ENCODE measurements around the gene GUCY2C. TPM values are rescaled to one million over a fixed set of nuclear protein-coding genes. Genes with fewer than 3 reads are reported as not detected.

Gene GUCY2C
- polyA plus RNA-seq, 3 donors: 0.04 to 0.14 (median 0.10) TPM

- Mint-ChIP-seq H3K27ac (peak overlapping the region; percentile 78 to 94 (median 87)), H3K36me3 (peaks cover 4 to 7% of the 10 kb centered on the region in 2 donors), H3K9me3 (peaks cover 0 to under 1% (median 0%) of the 10 kb centered on the region in 7 donors), H3K4me1 (peaks cover 70% of the 10 kb centered on the region), H3K4me3 (no peak overlapping the region), H3K27me3 (ENCODE audit: low read depth in 3 of 3) (peaks cover 0 to 1% (median 0%) of the 10 kb centered on the region in 3 donors)
- TF ChIP-seq, protein P1, sequence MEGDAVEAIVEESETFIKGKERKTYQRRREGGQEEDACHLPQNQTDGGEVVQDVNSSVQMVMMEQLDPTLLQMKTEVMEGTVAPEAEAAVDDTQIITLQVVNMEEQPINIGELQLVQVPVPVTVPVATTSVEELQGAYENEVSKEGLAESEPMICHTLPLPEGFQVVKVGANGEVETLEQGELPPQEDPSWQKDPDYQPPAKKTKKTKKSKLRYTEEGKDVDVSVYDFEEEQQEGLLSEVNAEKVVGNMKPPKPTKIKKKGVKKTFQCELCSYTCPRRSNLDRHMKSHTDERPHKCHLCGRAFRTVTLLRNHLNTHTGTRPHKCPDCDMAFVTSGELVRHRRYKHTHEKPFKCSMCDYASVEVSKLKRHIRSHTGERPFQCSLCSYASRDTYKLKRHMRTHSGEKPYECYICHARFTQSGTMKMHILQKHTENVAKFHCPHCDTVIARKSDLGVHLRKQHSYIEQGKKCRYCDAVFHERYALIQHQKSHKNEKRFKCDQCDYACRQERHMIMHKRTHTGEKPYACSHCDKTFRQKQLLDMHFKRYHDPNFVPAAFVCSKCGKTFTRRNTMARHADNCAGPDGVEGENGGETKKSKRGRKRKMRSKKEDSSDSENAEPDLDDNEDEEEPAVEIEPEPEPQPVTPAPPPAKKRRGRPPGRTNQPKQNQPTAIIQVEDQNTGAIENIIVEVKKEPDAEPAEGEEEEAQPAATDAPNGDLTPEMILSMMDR (IDR thresholded peaks at IDR 0.05): no peak
- H3K4me3 ChIP-seq (replicated peaks in 1 of 3; ENCODE audit: low read depth in 2 of 3, low read length in 3 of 3): peak overlapping the region in 1 of 3 experiments; percentile 26
- H3K4me1 ChIP-seq (ENCODE audit: control insufficient read depth in 1 of 2, insufficient read depth in 2 of 2, low read length in 2 of 2): peaks cover 73 to 76% of the 10 kb centered on the region in 2 donors
- 44% methylated on average over 5 of the region's 8 CpGs for WGBS (ENCODE audit: insufficient coverage)
- no peaks in the 10 kb centered on the region for H4K20me1 ChIP-seq (ENCODE audit: insufficient read depth, low read length)
- peak overlapping the region; percentile 24 for H3K4me2 ChIP-seq (replicated peaks; ENCODE audit: extremely low read depth, low read length, poor library complexity, severe bottlenecking)
- no peak for DNase-seq
- peaks cover 12% of the 10 kb centered on the region for H3K79me2 ChIP-seq (ENCODE audit: insufficient read depth, low read length)
- no peaks in the 10 kb centered on the region for H3K36me3 ChIP-seq (replicated peaks in 1 of 2; ENCODE audit: control insufficient read depth in 1 of 2, insufficient read depth in 2 of 2, low read length in 2 of 2)
- intact Hi-C loops (cut with micrococcal nuclease): no loop called here
- no peak overlapping the region for H3K9ac ChIP-seq (ENCODE audit: insufficient read depth, low read length, poor library complexity, severe bottlenecking)
- peak overlapping the region; percentile 33 to 76 for H3K27ac ChIP-seq (ENCODE audit: low read depth in 1 of 2, low read length in 2 of 2)
- no peak overlapping the region for H2AFZ ChIP-seq (ENCODE audit: insufficient read depth, low read depth, low read length, poor library complexity, severe bottlenecking)
- no peaks in the 10 kb centered on the region for H3K9me3 ChIP-seq (replicated peaks in 1 of 2; ENCODE audit: control insufficient read depth in 1 of 2, insufficient read depth in 1 of 2, low read length in 2 of 2)
- no peaks in the 10 kb centered on the region for H3K27me3 ChIP-seq (ENCODE audit: control insufficient read depth in 2 of 2, insufficient read depth in 2 of 2, low read length in 2 of 2)
Measured at GRCh38 chr12:14576896-14577295, 119.5 kb downstream of the GUCY2C start.

DNA sequence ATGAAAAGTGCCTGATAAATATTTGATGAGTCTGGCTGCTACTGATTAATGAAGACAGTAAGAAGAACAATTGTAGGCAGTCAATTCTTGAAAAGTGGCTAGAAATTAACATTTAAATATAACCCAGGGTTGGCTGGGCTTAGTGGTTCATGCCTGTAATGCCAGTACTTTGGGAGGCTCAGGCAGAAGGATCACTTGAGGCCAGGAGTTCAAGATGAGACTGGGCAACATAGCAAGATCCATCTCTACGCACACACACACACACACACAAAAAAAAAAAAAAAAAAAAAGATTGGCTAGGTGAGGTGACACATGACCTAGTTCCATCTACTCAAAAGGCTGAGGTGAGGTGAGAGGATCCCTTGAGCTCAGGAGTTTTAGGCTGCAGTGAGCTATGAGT lies 120.8 kb downstream of the GUCY2C start:
- Histone ChIP-seq H3K9me3 (replicated peaks in 1 of 2; ENCODE audit: control insufficient read depth in 1 of 2, insufficient read depth in 1 of 2, low read length in 2 of 2) (no peaks in the 10 kb centered on the region), H3K27me3 (ENCODE audit: control insufficient read depth in 2 of 2, insufficient read depth in 2 of 2, low read length in 2 of 2) (no peaks in the 10 kb centered on the region), H4K20me1 (ENCODE audit: insufficient read depth, low read length) (no peaks in the 10 kb centered on the region), H2AFZ (ENCODE audit: insufficient read depth, low read depth, low read length, poor library complexity, severe bottlenecking) (no peak overlapping the region), H3K9ac (ENCODE audit: insufficient read depth, low read length, poor library complexity, severe bottlenecking) (no peak overlapping the region), H3K4me1 (ENCODE audit: control insufficient read depth in 1 of 2, insufficient read depth in 2 of 2, low read length in 2 of 2) (peaks cover 73% of the 10 kb centered on the region in 2 donors), H3K27ac (ENCODE audit: low read depth in 1 of 2, low read length in 2 of 2) (peak overlapping the region; percentile 17 to 76), H3K36me3 (replicated peaks in 1 of 2; ENCODE audit: control insufficient read depth in 1 of 2, insufficient read depth in 2 of 2, low read length in 2 of 2) (no peaks in the 10 kb centered on the region), H3K79me2 (ENCODE audit: insufficient read depth, low read length) (peaks cover 12% of the 10 kb centered on the region), H3K4me3 (replicated peaks in 1 of 3; ENCODE audit: low read depth in 2 of 3, low read length in 3 of 3) (peak overlapping the region in 1 of 3 experiments; percentile 15), H3K4me2 (replicated peaks; ENCODE audit: extremely low read depth, low read length, poor library complexity, severe bottlenecking) (peak overlapping the region; percentile 33)
- DNase-seq: no peak
- H3K4me1 Mint-ChIP-seq: peaks cover 67% of the 10 kb centered on the region
- peak overlapping the region in 1 of 2 donors; percentile 61 for H3K4me3 Mint-ChIP-seq
- peaks cover 0 to 5% of the 10 kb centered on the region in 2 donors for H3K36me3 Mint-ChIP-seq
- H3K27me3 Mint-ChIP-seq (ENCODE audit: low read depth in 3 of 3): peaks cover 0 to 1% (median 0%) of the 10 kb centered on the region in 3 donors
- no CpG with 5 or more reads among the region's 1 CpG for WGBS (ENCODE audit: insufficient coverage)
- TF ChIP-seq, protein P1 (IDR thresholded peaks at IDR 0.05): no peak
- no peaks in the 10 kb centered on the region for H3K9me3 Mint-ChIP-seq
- intact Hi-C loops (cut with micrococcal nuclease): no loop called here
- H3K27ac Mint-ChIP-seq: peak overlapping the region; percentile 69 to 94 (median 81)
